Measurements from ENCODE around the gene SH3GLB1. TPM values are rescaled to one million over a fixed set of nuclear protein-coding genes. Genes with fewer than 3 reads are reported as not detected.

Gene SH3GLB1
- total RNA-seq, 2 donors from 2014 or later, result 20.1 to 31.6 TPM

GRCh38 chr1:86765073-86765472 lies 60.7 kb downstream of the SH3GLB1 start:
- no peaks in the 10 kb centered on the region for H3K36me3 ChIP-seq (replicated peaks in 1 of 2; ENCODE audit: insufficient read depth in 1 of 2, low read depth in 2 of 2)
- no peaks in the 10 kb centered on the region for H3K27me3 ChIP-seq
- no peak overlapping the region for H3K4me3 ChIP-seq
- no peak for ATAC-seq
- no peaks in the 10 kb centered on the region for H3K4me1 ChIP-seq
- intact Hi-C loops (cut with DNase I), result no loop called here
- no peak overlapping the region for H3K27ac ChIP-seq
- TF ChIP-seq POLR2A (IDR thresholded peaks at IDR 0.05), result no peak
- TF ChIP-seq, protein P1, sequence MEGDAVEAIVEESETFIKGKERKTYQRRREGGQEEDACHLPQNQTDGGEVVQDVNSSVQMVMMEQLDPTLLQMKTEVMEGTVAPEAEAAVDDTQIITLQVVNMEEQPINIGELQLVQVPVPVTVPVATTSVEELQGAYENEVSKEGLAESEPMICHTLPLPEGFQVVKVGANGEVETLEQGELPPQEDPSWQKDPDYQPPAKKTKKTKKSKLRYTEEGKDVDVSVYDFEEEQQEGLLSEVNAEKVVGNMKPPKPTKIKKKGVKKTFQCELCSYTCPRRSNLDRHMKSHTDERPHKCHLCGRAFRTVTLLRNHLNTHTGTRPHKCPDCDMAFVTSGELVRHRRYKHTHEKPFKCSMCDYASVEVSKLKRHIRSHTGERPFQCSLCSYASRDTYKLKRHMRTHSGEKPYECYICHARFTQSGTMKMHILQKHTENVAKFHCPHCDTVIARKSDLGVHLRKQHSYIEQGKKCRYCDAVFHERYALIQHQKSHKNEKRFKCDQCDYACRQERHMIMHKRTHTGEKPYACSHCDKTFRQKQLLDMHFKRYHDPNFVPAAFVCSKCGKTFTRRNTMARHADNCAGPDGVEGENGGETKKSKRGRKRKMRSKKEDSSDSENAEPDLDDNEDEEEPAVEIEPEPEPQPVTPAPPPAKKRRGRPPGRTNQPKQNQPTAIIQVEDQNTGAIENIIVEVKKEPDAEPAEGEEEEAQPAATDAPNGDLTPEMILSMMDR (IDR thresholded peaks at IDR 0.05), result no peak
- WGBS, 2 donors, result 56 to 62% methylated on average over 2 of the region's 2 CpGs
- H3K9me3 ChIP-seq, result no peaks in the 10 kb centered on the region
- DNase-seq, result no peak

GRCh38 chr1:86765674-86766073 lies 61.3 kb downstream of the SH3GLB1 start:
- ATAC-seq, result no peak
- WGBS, 2 donors, result 82 to 83% methylated on average over 2 of the region's 2 CpGs
- H3K4me3 ChIP-seq, result no peak overlapping the region

GRCh38 chr1:86768554-86768953 lies 64.2 kb downstream of the SH3GLB1 start:
- DNase-seq, result no peak

More at GRCh38 chr1:86765674-86766073, 61.3 kb downstream of the SH3GLB1 start:
- TF ChIP-seq POLR2A (IDR thresholded peaks at IDR 0.05), result no peak
- TF ChIP-seq, protein P1 (IDR thresholded peaks at IDR 0.05), result no peak
- Histone ChIP-seq H3K27me3 (no peaks in the 10 kb centered on the region), H3K27ac (no peak overlapping the region), H3K4me1 (no peaks in the 10 kb centered on the region), H3K36me3 (replicated peaks in 1 of 2; ENCODE audit: insufficient read depth in 1 of 2, low read depth in 2 of 2) (no peaks in the 10 kb centered on the region), H3K9me3 (no peaks in the 10 kb centered on the region)
- DNase-seq, result no peak
- intact Hi-C loops (cut with DNase I), result no loop called here

DNA sequence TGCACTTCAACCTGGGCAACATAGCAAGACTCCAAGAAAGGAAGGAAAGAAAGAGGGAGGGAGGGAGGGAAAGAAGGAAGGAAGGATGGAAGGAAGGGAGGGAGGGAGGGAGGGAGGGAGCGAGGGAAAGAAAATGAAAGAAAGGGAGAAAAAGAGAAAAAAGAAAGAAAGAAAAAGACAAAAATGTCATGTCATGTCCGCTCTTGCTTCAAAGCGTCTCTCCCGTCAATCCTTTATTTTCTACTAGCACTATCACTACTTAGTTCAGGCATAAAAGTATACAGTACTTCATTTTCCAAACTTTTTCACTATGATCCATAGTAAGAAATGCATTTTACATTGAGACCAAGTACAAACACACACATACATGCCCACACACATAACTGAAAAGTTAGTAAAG lies 64.7 kb downstream of the SH3GLB1 start:
- intact Hi-C loops (cut with DNase I), result no loop called here
- H3K4me3 ChIP-seq, result no peak overlapping the region
- ATAC-seq (no peak), DNase-seq (no peak)
- peaks cover 10% of the 10 kb centered on the region for H3K4me1 ChIP-seq
- no peaks in the 10 kb centered on the region for H3K36me3 ChIP-seq (replicated peaks in 1 of 2; ENCODE audit: insufficient read depth in 1 of 2, low read depth in 2 of 2)
- H3K27ac ChIP-seq, result no peak overlapping the region
- WGBS, 2 donors, result 86 to 99% methylated on average over 3 to 4 of the region's 4 CpGs
- H3K9me3 ChIP-seq, result no peaks in the 10 kb centered on the region
- no peaks in the 10 kb centered on the region for H3K27me3 ChIP-seq
- TF ChIP-seq, protein P1 (IDR thresholded peaks at IDR 0.05), result no peak
- TF ChIP-seq POLR2A (IDR thresholded peaks at IDR 0.05), result no peak

More at GRCh38 chr1:86768554-86768953, 64.2 kb downstream of the SH3GLB1 start:
- Histone ChIP-seq H3K36me3 (replicated peaks in 1 of 2; ENCODE audit: insufficient read depth in 1 of 2, low read depth in 2 of 2) (no peaks in the 10 kb centered on the region), H3K4me3 (no peak overlapping the region), H3K9me3 (no peaks in the 10 kb centered on the region), H3K27me3 (no peaks in the 10 kb centered on the region), H3K27ac (no peak overlapping the region), H3K4me1 (peaks cover 4% of the 10 kb centered on the region)
- ATAC-seq, result no peak
- intact Hi-C loops (cut with DNase I), result no loop called here
- TF ChIP-seq POLR2A (IDR thresholded peaks at IDR 0.05), result no peak
- TF ChIP-seq, protein P1 (IDR thresholded peaks at IDR 0.05), result no peak

Data from body of pancreas (tissue), 4 donors.